GM21723 (cell line): Measurements from ENCODE around the gene RGS7BP.
"Not testable (repeated sequence)": the region's sequence is repeated elsewhere in the genome, so short reads cannot be mapped to it uniquely, and the experiment has no call there.

ENCODE experiments used
- ATAC-seq: cut with Tn5 transposase; IDR thresholded peaks from one replicate; pipeline ENCODE4 v1.9.1; 2021; ENCODE audit warnings: mild to moderate bottlenecking, moderate library complexity; ENCODE audit not compliant: unreplicated experiment

RGS7BP gene

DNA sequence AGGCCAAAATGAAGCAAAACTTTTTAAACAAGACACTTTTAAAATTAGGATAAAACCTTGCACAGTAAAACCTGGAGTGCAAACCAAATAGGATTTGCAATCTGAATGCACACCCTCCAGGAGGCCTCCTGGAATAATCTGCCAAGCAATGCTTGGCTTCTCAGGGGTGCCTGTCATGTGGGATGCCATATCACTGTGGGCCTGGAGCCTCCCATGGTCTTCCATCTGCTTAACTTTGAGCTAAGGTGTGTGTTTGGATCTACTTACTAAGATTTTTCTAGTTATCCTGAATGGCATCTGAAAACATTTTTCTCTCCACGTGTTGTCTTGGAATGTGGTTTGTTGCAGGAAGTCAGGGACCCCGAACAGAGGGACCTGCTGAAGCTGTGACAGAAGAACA lies 52.1 kb downstream of the RGS7BP start:
- ATAC-seq, result no peak

GRCh38 chr5:64558641-64559040 lies 52.8 kb downstream of the RGS7BP start:
- ATAC-seq, result not testable (repeated sequence)

- ATAC-seq, result no peak
Measured at GRCh38 chr5:64566310-64566916, 60.6 kb downstream of the RGS7BP start.

DNA sequence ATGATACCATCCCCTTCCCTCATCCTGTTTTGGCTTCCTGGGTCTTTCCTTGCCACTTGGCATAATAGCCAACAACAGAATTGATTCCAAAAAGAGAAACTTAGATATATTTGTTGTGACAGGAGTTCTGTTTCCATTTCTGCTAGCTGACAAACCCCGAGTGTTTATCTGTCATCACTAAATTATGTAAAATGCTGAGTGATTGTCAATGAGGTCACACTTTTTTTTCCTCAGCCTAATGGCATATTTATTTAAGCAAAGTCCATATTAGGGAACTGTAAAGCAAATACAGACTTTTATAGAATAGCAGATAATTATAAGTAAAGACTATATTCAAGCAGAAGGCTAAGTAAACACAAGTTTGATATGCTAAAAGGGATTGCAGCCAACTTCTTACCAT lies 64.0 kb downstream of the RGS7BP start:
- ATAC-seq, result no peak

- ATAC-seq, result no peak
Measured at GRCh38 chr5:64570395-64570996, 64.7 kb downstream of the RGS7BP start.

DNA sequence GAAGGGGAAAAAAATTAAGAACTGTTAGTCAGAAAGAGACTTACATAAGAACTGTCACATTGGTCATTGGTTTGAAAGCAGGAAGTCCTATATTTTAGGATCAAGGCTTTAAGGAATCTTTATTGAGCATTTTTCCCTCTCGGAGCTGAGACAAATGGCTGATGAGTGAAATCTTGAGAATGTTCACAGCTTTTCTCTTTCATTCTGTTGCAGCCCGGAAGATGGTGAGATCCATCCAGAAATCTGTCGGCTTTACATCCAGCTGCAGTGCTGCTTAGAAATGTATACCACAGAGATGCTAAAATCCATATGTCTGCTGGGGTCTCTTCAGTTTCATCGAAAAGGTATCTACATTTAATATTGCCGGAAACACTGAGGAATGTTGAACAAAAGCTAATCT lies 69.7 kb downstream of the RGS7BP start:
- no peak for ATAC-seq

- no peak for ATAC-seq
Measured at GRCh38 chr5:64576250-64576649, 70.4 kb downstream of the RGS7BP start.

DNA sequence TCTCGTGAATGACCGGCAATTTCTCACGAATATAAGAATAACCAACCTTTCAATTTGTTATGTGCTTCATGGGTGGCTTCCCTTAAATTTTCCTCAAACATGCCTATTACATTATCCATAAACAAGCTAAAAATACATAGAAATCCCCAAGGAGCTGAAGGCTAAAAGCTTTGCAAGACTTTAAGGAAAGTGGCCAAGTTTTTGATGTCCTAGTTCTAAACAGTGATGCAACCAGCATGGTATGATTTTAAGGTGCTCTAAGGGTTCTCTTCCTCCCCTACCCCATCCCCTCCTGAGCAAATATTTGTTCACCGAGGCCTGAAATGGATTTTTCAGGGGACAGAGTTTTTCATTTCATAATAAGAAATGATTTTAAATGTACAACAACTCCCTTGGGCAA lies 79.8 kb downstream of the RGS7BP start:
- no peak for ATAC-seq

DNA sequence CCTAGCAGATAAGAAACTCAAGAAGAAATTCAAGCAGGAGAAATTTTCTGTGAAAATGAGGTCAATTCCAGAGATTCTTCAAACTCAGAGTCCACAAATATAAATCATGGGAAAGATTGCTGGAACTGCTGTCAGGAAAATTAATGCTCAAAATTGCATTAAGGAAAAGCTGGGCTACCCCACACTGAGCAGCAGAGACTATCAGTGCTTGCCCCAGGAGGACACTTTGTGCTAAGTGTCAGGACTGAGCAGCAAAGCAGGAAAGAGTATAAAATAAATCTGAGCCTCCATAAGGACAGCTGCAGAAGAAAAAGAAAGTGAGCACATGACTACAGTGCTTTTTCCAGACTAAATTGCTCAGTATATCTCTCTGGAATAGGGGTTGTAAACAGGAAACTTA lies 81.6 kb downstream of the RGS7BP start:
- ATAC-seq, result no peak

DNA sequence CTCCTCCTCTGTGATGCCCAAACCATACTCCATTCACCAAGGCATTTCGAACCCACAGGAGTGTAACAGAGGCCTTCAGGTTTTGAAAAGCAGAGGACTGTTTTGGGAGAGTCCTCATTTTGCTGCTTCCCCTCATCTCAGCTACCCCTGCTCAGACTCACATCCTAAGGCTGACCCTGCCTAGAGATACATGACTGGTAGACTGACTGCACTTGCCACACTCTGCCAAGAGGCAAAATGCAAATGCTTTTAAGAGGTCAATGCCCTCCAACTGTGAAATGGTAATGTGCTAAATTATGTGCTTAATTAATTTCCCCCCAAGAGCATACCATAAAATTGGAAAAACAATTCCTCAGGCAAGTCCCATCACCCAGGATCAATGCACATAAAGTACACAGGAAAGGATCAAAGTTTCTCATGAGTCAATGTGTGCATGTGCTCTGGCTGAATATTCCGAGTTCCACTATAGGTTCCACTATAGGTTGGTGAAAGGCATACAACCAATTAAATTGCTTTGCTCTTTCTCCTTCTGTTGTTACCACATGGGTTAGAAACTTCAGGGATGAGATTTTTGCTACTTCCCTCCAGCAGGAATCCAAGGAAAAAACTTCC lies 87.0 kb downstream of the RGS7BP start:
- ATAC-seq, result no peak

DNA sequence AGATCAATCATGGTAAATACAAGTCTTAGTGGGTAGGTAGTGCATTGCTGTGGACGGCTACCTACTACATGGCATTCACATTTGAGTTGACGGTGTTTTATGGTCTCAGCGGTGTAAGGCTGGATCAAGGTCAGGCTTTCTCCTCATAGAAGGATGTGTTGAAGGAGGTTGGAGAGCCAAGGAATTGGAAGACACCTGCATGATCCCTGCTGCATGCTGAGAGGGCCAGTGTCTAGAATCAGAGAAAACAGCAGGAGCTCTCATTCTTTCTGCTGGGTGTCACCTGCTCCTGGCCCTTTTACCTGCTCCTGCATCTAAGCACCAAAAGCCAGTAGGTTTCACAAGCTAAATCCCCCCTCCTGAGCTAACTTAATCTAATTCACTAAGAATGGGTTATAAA lies 88.2 kb downstream of the RGS7BP start:
- ATAC-seq, result no peak

GRCh38 chr5:64594601-64595000 lies 88.8 kb downstream of the RGS7BP start:
- no peak for ATAC-seq

GRCh38 chr5:64595031-64595855 lies 89.4 kb downstream of the RGS7BP start:
- ATAC-seq, result no peak

- no peak for ATAC-seq
Measured at GRCh38 chr5:64599226-64599625, 93.4 kb downstream of the RGS7BP start.

DNA sequence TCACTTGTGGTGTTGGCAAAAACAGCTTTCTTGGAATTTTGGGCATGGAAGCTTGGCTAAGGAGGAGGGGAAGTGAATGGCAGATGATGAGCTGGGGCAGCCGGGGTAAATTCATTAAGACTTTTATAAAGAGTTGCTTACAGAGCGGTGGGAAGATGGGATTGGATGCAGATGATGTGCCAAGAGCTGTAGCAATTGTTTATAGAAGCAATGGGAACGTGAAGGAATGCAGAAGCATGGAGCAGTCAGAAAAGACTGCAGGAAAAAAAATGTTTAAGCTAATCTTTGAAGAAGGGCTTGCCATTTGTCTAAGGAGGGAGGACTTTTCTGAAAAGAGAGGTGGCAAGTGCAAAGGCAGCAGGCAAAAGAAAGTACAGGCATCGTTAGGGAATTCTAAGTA lies 97.9 kb downstream of the RGS7BP start:
- no peak for ATAC-seq

- no peak for ATAC-seq
Measured at GRCh38 chr5:64606926-64607325, 101.1 kb downstream of the RGS7BP start.

DNA sequence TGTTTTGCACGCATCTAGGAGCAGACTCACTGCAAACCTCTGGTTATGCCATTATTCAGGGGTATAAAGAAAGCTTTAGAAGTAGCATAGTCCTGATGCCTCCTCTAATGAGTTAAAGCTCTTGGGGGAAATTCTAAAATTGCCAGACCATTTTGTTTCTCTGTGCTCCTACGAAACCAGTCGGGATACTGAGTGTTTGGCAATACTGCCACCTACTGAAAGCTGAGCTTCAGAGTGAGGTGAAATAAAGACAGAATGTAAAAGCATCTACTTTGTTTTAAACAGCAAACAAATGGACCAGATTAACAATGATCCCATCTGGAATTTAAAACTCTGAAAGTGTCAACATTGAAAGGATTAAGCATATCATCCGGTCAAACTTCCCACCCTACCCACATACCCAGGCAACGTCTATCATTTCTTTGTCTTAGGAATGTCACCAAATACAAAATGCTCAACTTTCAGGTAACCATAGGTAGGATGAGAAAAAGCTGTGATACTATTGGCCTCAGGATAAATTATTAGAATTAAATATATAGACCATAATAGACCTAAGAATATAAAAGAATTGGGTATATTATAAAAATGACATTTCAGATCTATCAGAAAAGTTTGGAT lies 106.6 kb downstream of the RGS7BP start:
- no peak for ATAC-seq

GRCh38 chr5:64615895-64616294 lies 110.1 kb downstream of the RGS7BP start:
- ATAC-seq, result no peak

DNA sequence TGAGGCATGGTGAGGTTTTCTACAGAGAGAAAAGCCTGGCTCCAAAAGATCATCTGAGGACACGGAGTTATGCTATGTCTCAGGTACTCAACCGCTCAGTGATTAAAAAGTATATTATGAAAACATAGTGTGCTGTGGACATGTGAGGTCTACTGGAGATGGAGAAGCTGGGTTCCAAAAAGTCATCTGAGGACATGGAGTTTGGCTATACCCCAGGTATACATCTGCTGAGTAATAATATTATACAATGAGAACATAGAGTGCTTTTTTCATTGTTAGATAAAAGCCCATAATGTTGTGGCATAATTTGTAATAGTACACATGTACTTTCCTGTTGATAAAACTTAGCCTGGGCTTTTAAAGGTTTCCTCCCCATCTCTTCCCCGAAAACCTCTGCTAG lies 113.8 kb downstream of the RGS7BP start:
- ATAC-seq, result no peak

- no peak for ATAC-seq
Measured at GRCh38 chr5:64622991-64623390, 117.2 kb downstream of the RGS7BP start.

- no peak for ATAC-seq
Measured at GRCh38 chr5:64625678-64626077, 119.9 kb downstream of the RGS7BP start.
